Endothelial cell of umbilical vein (primary cell): ENCODE results near the gene POFUT2. TPM values are rescaled to one million over a fixed set of nuclear protein-coding genes. Genes with fewer than 3 reads are reported as not detected.

Experiments used
- BruUV-seq: library from RNA; stranded (reverse); fragments of 400-500 nt; replicated peaks from 2 replicates; lab custom pipeline; 2021; lab: Mats Ljungman, UMichigan
- CTCF ChIA-PET: fragments of 300-600, 350-600 bp; sonication (Branson Sonifier 250); formaldehyde crosslinking; loops from one replicate; lab custom pipeline; 2021; ENCODE audit warnings: antibody characterized with exemption, inconsistent platforms; lab: Charles Lee
- POLR2A ChIA-PET: fragments of 300-600, 350-600 bp; sonication (Branson Sonifier 250); formaldehyde crosslinking; loops from one replicate; lab custom pipeline; 2021; ENCODE audit warnings: antibody characterized with exemption, inconsistent platforms; lab: Charles Lee
- DNase-seq: peaks from one replicate; pipeline ENCODE4 v3.0.0-alpha.2; 2011; ENCODE audit warnings: low read depth, low spot score
- FAIRE-seq: peaks from 2 replicates; lab custom pipeline; 2011; peaks lifted over from hg19 to GRCh38; lab: Jason Lieb, UNC
- H2AFZ ChIP-seq: 2 replicates; pipeline ENCODE4 v1.6.0; 2012; ENCODE audit warnings: low read depth, low read length, control low read depth, inconsistent platforms
- H3K27ac ChIP-seq: 2 replicates; pipeline ENCODE4 v1.5.1; 2011; ENCODE audit warnings: low read depth, mild to moderate bottlenecking, control low read depth, low read length, moderate library complexity; ENCODE audit not compliant: insufficient read depth
- H3K27me3 ChIP-seq, 2 experiments: 2 replicates each; pipeline versions ENCODE4 v1.6.0 to v1.6.1; 2011; ENCODE audit warnings: low read length in 2 of 2, mixed read lengths in 1 of 2; ENCODE audit not compliant: control insufficient read depth in 2 of 2, insufficient read depth in 2 of 2
- H3K36me3 ChIP-seq, 2 experiments: 2 replicates in 1 of 2; 3 replicates in 1 of 2; pipeline ENCODE4 v1.5.1; 2011; ENCODE audit warnings: low read length in 2 of 2, mild to moderate bottlenecking in 1 of 2, moderate library complexity in 1 of 2; ENCODE audit not compliant: control insufficient read depth in 2 of 2, insufficient read depth in 2 of 2; ENCODE audit errors: extremely low read depth in 1 of 2
- H3K4me1 ChIP-seq: 3 replicates; pipeline ENCODE4 v1.5.1; 2011; ENCODE audit warnings: mild to moderate bottlenecking, low read length; ENCODE audit not compliant: control insufficient read depth, insufficient read depth; ENCODE audit errors: extremely low read depth
- H3K4me2 ChIP-seq: 2 replicates; pipeline ENCODE4 v1.6.1; 2011; ENCODE audit warnings: low read length, control low read depth, mixed read lengths; ENCODE audit not compliant: insufficient read depth
- H3K4me3 ChIP-seq, 3 experiments: fragments of 200-600 bp in 1 of 3; sonication (generic), shearing (Covaris generic) in 1 of 3; replicated peaks in 1 of 3; 2 replicates each; pipeline ENCODE4 v1.5.1; 2011 to 2016; ENCODE audit warnings: control low read depth in 3 of 3, low read length in 3 of 3, mild to moderate bottlenecking in 2 of 3, inconsistent platforms in 1 of 3, low read depth in 1 of 3, moderate library complexity in 1 of 3; ENCODE audit not compliant: insufficient read depth in 1 of 3
- H3K79me2 ChIP-seq: 2 replicates; pipeline ENCODE4 v1.6.0; 2012; ENCODE audit warnings: low read length, inconsistent platforms; ENCODE audit not compliant: control insufficient read depth, insufficient read depth
- H3K9ac ChIP-seq: replicated peaks from 2 replicates; pipeline ENCODE3; 2011; ENCODE audit warnings: low read length, control low read depth; ENCODE audit not compliant: insufficient read depth; ENCODE audit errors: extremely low read depth
- H3K9me1 ChIP-seq: replicated peaks from 3 replicates; pipeline ENCODE4 v1.6.0; 2011; ENCODE audit warnings: mild to moderate bottlenecking, low read length; ENCODE audit not compliant: control insufficient read depth, insufficient read depth; ENCODE audit errors: extremely low read depth
- H3K9me3 ChIP-seq: replicated peaks from 2 replicates; pipeline ENCODE4 v1.5.1; 2012; ENCODE audit warnings: low read length, inconsistent platforms; ENCODE audit not compliant: control insufficient read depth, insufficient read depth
- H4K20me1 ChIP-seq: replicated peaks from 2 replicates; pipeline ENCODE3; 2011; ENCODE audit warnings: mild to moderate bottlenecking, low read length; ENCODE audit not compliant: control insufficient read depth, insufficient read depth; ENCODE audit errors: extremely low read depth
- CTCF ChIP-seq, 2 donors: IDR thresholded peaks; 1 replicate in 1 of 2; 2 replicates in 1 of 2; pipeline ENCODE4 v1.5.1; 2011; ENCODE audit warnings: low read length in 2 of 2, mild to moderate bottlenecking in 2 of 2, moderate library complexity in 2 of 2, control low read depth in 1 of 2, inconsistent platforms in 1 of 2, low read depth in 1 of 2; ENCODE audit not compliant: insufficient read depth in 1 of 2; ENCODE audit errors: extremely low read depth in 1 of 2
- EZH2 ChIP-seq: IDR thresholded peaks from 2 replicates; pipeline ENCODE4 v1.6.1; 2012; ENCODE audit warnings: borderline replicate concordance, low read depth, mild to moderate bottlenecking, moderate library complexity, low read length, inconsistent platforms; ENCODE audit not compliant: severe bottlenecking
- FOS ChIP-seq: IDR thresholded peaks from 2 replicates; pipeline ENCODE4 v1.6.1; 2011; ENCODE audit warnings: mild to moderate bottlenecking, low read length, moderate library complexity, borderline replicate concordance; ENCODE audit not compliant: insufficient read depth
- GATA2 ChIP-seq: IDR thresholded peaks from 2 replicates; pipeline ENCODE4 v1.7.0; 2011; ENCODE audit warnings: low read depth, mild to moderate bottlenecking, moderate library complexity, mixed read lengths, low read length; ENCODE audit not compliant: insufficient read length, insufficient read depth
- JUN ChIP-seq: IDR thresholded peaks from 2 replicates; pipeline ENCODE4 v1.6.1; 2011; ENCODE audit warnings: borderline replicate concordance, low read depth; ENCODE audit not compliant: insufficient read length, insufficient read depth
- MYC ChIP-seq: IDR thresholded peaks from one replicate; pipeline ENCODE4 v1.6.1; 2011; ENCODE audit warnings: mild to moderate bottlenecking, low read depth, low read length
- POLR2A ChIP-seq: IDR thresholded peaks from 2 replicates; pipeline ENCODE4 v1.6.1; 2012; ENCODE audit warnings: low read depth, mild to moderate bottlenecking, control low read depth, low read length
- POLR2AphosphoS5 ChIP-seq: IDR thresholded peaks from 2 replicates; pipeline ENCODE4 v1.6.1; 2012; ENCODE audit warnings: low read depth, mild to moderate bottlenecking, control low read depth, low read length, moderate library complexity; ENCODE audit not compliant: insufficient read depth
- dilution Hi-C: fragments of 300-500 bp; cut with MboI; formaldehyde crosslinking; loops from one replicate; pipeline ENCODE4 v1.15.0; 2019; ENCODE audit warnings: low sequenced_read_pairs; ENCODE audit not compliant: extremely low pct_ligation_motif_present
- intact Hi-C: fragments of 100-400 bp; cut with micrococcal nuclease; formaldehyde crosslinking; loops from one replicate; pipeline ENCODE4 v1.10.0; 2022
- polyA plus RNA-seq, 4 experiments: library from polyadenylated mRNA; depleted of rRNA in 3 of 4; stranded (reverse) in 3 of 4; unstranded in 1 of 4; fragments of >200 nt; gene quantifications; 2 replicates each; pipeline versions ENCODE4 v1.2.1 to v1.2.3, GENCODE V29; 2011 to 2012; ENCODE audit warnings: missing spikeins in 1 of 4
- total RNA-seq: library from RNA; stranded (reverse); gene quantifications from 2 replicates; pipeline ENCODE4 v1.2.3, GENCODE V29; 2021
- TF ChIP-seq, protein P1 (sequence below): IDR thresholded peaks from 2 replicates; pipeline ENCODE4 v1.6.1; 2011; ENCODE audit not compliant: insufficient read depth, insufficient read length

The POFUT2 gene
- total and polyA plus RNA-seq, 2 donors (not counting 3 experiments of a cell fraction or from before 2014, with no cell fraction given): 30.7 to 47.5 TPM

DNA sequence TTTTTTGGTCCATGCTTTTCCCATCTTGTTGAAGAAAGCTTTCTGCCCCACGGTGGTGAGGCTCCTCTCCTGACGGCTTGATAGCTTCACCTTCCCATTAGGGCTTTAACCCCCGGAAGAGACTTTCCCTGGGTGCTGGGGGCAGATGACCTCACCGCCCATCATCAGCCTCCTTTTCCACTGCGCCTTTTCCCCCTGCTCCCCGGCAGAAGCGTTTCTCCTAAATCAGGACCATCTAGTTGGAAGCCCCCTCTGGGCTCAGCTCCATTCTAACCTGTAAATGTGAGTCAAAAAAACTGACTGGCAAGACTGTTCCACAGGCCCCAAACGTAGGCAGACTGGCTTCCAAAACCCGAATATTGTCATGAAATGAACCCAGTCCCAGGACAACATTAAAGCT lies 6.7 kb downstream of the POFUT2 start:
- Histone ChIP-seq H4K20me1 (no peaks in the 10 kb centered on the region), H2AFZ (no peak overlapping the region), H3K79me2 (peaks cover 2% of the 10 kb centered on the region), H3K9me1 (no peaks in the 10 kb centered on the region), H3K9me3 (no peaks in the 10 kb centered on the region), H3K4me2 (no peak overlapping the region), H3K36me3 (peaks cover 11 to 65% of the 10 kb centered on the region in 2 experiments), H3K27me3 (no peaks in the 10 kb centered on the region), H3K27ac (no peak overlapping the region), H3K4me3 (no peak overlapping the region), H3K4me1 (no peaks in the 10 kb centered on the region), H3K9ac (no peak overlapping the region)
- no peak for TF ChIP-seq MYC
- TF ChIP-seq JUN: no peak
- TF ChIP-seq GATA2: no peak
- no peak for TF ChIP-seq FOS
- TF ChIP-seq POLR2A: no peak
- TF ChIP-seq POLR2AphosphoS5: no peak
- TF ChIP-seq, protein P1, sequence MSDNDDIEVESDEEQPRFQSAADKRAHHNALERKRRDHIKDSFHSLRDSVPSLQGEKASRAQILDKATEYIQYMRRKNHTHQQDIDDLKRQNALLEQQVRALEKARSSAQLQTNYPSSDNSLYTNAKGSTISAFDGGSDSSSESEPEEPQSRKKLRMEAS: no peak
- TF ChIP-seq CTCF (IDR thresholded peaks at IDR 0.05; ENCODE audit: extremely low read depth in 1 of 2, insufficient read depth in 1 of 2, low read depth in 1 of 2, low read length in 2 of 2): no peak
- no peak for TF ChIP-seq EZH2
- BruUV-seq: no TSS peak
- FAIRE-seq: no peak
- POLR2A ChIA-PET: no interaction called here
- intact Hi-C loops (no loop called here), dilution Hi-C loops (no loop called here)
- no peak for DNase-seq
- CTCF ChIA-PET: interaction anchor here (0.8 to 1.3 kb wide), 4 partner anchors 28 to 144 kb away, joined by 3 to 5 read pairs (median 4); no protein-coding TSS in a partner anchor
